ENCODE measurements around the gene GMPS.
"Not testable (repeated sequence)": the region's sequence is repeated elsewhere in the genome, so short reads cannot be mapped to it uniquely, and the experiment has no call there.

The GMPS gene

GRCh38 chr3:155872904-155873646 lies 2.6 kb downstream of the GMPS start:
- Histone ChIP-seq H3K36me3 (ENCODE audit: control insufficient read depth, insufficient read depth, low read length) (no peaks in the 10 kb centered on the region), H3K4me3 (ENCODE audit: low read length) (no peak overlapping the region), H3K9me3 (ENCODE audit: control insufficient read depth, insufficient read depth, low read length) (no peaks in the 10 kb centered on the region), H3K27ac (ENCODE audit: low read length) (no peak overlapping the region), H3K27me3 (ENCODE audit: control insufficient read depth, insufficient read depth, low read length) (no peaks in the 10 kb centered on the region), H3K4me1 (ENCODE audit: control insufficient read depth, insufficient read depth, low read length) (peaks cover 1% of the 10 kb centered on the region; the same call in 1 of the 2 replicates)
- no peak for DNase-seq (ENCODE audit: low read depth, low spot score)
- WGBS (ENCODE audit: insufficient coverage, insufficient read length): no CpG with 5 or more reads among the region's 8 CpGs

- no peaks in the 10 kb centered on the region for H3K4me1 ChIP-seq (ENCODE audit: control insufficient read depth, insufficient read depth, low read length)
- H3K36me3 ChIP-seq (ENCODE audit: control insufficient read depth, insufficient read depth, low read length): no peaks in the 10 kb centered on the region
- H3K27me3 ChIP-seq (ENCODE audit: control insufficient read depth, insufficient read depth, low read length): no peaks in the 10 kb centered on the region
- H3K27ac ChIP-seq (ENCODE audit: low read length): no peak overlapping the region
- H3K4me3 ChIP-seq (ENCODE audit: low read length): no peak overlapping the region
- no peak for DNase-seq (ENCODE audit: low read depth, low spot score)
- no CpG with 5 or more reads among the region's 3 CpGs for WGBS (ENCODE audit: insufficient coverage, insufficient read length)
- no peaks in the 10 kb centered on the region for H3K9me3 ChIP-seq (ENCODE audit: control insufficient read depth, insufficient read depth, low read length)
These were observed 5.6 kb downstream of the GMPS start for GRCh38 chr3:155876037-155876436.

GRCh38 chr3:155876503-155876902 lies 6.1 kb downstream of the GMPS start:
- H3K36me3 ChIP-seq (ENCODE audit: control insufficient read depth, insufficient read depth, low read length): no peaks in the 10 kb centered on the region
- no peak overlapping the region for H3K4me3 ChIP-seq (ENCODE audit: low read length)
- WGBS (ENCODE audit: insufficient coverage, insufficient read length): no CpG with 5 or more reads among the region's 2 CpGs
- no peak overlapping the region for H3K27ac ChIP-seq (ENCODE audit: low read length)
- H3K9me3 ChIP-seq (ENCODE audit: control insufficient read depth, insufficient read depth, low read length): no peaks in the 10 kb centered on the region
- no peaks in the 10 kb centered on the region for H3K27me3 ChIP-seq (ENCODE audit: control insufficient read depth, insufficient read depth, low read length)
- no peaks in the 10 kb centered on the region for H3K4me1 ChIP-seq (ENCODE audit: control insufficient read depth, insufficient read depth, low read length)
- no peak for DNase-seq (ENCODE audit: low read depth, low spot score)

DNA sequence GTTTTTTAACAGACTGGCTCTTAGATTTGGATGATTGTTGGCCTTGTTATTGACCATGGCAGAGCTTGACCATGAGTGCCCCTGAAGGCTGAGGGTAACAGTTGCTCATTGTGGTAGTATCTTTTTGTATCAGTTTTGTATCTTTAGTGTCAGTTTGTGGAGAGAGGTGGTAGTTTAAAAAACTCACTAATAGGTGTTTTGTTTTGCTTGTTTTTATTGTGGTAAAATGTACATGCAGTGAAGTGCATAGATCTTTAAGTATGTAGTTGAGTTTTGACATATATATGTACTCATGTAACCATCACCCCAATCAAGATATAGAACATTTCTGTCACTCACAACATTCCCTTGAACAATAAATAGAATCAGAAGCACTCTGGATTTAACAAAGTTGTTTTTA lies 9.8 kb downstream of the GMPS start:
- no peaks in the 10 kb centered on the region for H3K9me3 ChIP-seq (ENCODE audit: control insufficient read depth, insufficient read depth, low read length)
- H3K36me3 ChIP-seq (ENCODE audit: control insufficient read depth, insufficient read depth, low read length): no peaks in the 10 kb centered on the region
- no peaks in the 10 kb centered on the region for H3K27me3 ChIP-seq (ENCODE audit: control insufficient read depth, insufficient read depth, low read length)
- no peak overlapping the region for H3K4me3 ChIP-seq (ENCODE audit: low read length)
- DNase-seq (ENCODE audit: low read depth, low spot score): no peak
- H3K4me1 ChIP-seq (ENCODE audit: control insufficient read depth, insufficient read depth, low read length): no peaks in the 10 kb centered on the region
- H3K27ac ChIP-seq (ENCODE audit: low read length): no peak overlapping the region

DNA sequence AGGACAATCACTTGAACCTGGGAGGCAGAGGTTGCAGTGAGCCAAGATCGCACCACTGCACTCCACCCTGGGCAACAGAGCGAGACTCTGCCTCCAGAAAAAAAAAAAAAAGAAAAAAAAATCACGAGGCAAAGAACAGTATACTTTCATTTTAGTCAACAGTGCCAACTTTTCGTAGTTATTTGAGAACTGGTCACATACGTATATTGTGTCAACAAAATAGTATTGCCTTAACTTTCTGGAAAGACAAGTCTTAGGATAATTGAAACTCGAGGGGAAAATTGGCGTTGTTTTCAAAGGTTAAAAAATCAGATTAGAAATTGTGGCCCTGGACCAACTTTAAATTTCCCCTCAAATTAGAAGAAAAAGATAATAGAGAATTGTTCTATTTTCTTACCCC lies 13.8 kb downstream of the GMPS start:
- no CpG with 5 or more reads among the region's 7 CpGs for WGBS (ENCODE audit: insufficient coverage, insufficient read length)

GRCh38 chr3:155885292-155885691 lies 14.8 kb downstream of the GMPS start:
- no peaks in the 10 kb centered on the region for H3K4me1 ChIP-seq (ENCODE audit: control insufficient read depth, insufficient read depth, low read length)
- no peaks in the 10 kb centered on the region for H3K36me3 ChIP-seq (ENCODE audit: control insufficient read depth, insufficient read depth, low read length)
- H3K9me3 ChIP-seq (ENCODE audit: control insufficient read depth, insufficient read depth, low read length): no peaks in the 10 kb centered on the region
- H3K4me3 ChIP-seq (ENCODE audit: low read length): no peak overlapping the region
- H3K27ac ChIP-seq (ENCODE audit: low read length): no peak overlapping the region
- DNase-seq (ENCODE audit: low read depth, low spot score): no peak
- H3K27me3 ChIP-seq (ENCODE audit: control insufficient read depth, insufficient read depth, low read length): no peaks in the 10 kb centered on the region

More for the DNA sequence above, 13.8 kb downstream of the GMPS start:
- no peaks in the 10 kb centered on the region for H3K36me3 ChIP-seq (ENCODE audit: control insufficient read depth, insufficient read depth, low read length)
- H3K27ac ChIP-seq (ENCODE audit: low read length): no peak overlapping the region
- no peak for DNase-seq (ENCODE audit: low read depth, low spot score)
- no peaks in the 10 kb centered on the region for H3K4me1 ChIP-seq (ENCODE audit: control insufficient read depth, insufficient read depth, low read length)
- no peaks in the 10 kb centered on the region for H3K27me3 ChIP-seq (ENCODE audit: control insufficient read depth, insufficient read depth, low read length)
- H3K4me3 ChIP-seq (ENCODE audit: low read length): no peak overlapping the region
- no peaks in the 10 kb centered on the region for H3K9me3 ChIP-seq (ENCODE audit: control insufficient read depth, insufficient read depth, low read length)

- not testable (repeated sequence) for H3K4me1 ChIP-seq (ENCODE audit: control insufficient read depth, insufficient read depth, low read length); H3K27ac ChIP-seq (ENCODE audit: low read length); H3K36me3 ChIP-seq (ENCODE audit: control insufficient read depth, insufficient read depth, low read length); H3K27me3 ChIP-seq (ENCODE audit: control insufficient read depth, insufficient read depth, low read length); DNase-seq (ENCODE audit: low read depth, low spot score); H3K4me3 ChIP-seq (ENCODE audit: low read length); H3K9me3 ChIP-seq (ENCODE audit: control insufficient read depth, insufficient read depth, low read length)
- no CpG with 5 or more reads among the region's 8 CpGs for WGBS (ENCODE audit: insufficient coverage, insufficient read length)
These were observed 15.9 kb downstream of the GMPS start for GRCh38 chr3:155886348-155886747.

DNA sequence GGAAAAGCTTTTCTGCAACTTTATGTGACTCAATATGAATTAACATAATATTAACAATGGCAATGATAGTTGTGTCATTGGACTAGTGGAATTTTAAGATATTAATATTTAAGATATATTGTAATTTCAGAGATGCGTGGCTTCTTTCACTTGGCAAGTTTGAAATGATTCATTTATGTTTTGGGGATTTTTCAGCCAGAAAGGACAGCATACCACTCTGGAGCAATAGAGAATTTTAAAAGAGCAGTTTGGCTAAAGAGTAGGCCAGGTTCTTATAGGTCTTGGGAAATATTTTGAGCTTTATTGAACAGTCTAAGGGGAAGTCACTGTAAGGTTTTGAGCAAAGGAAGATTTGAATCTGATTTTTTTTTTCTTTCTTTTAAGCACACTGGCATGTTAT lies 16.5 kb downstream of the GMPS start:
- WGBS (ENCODE audit: insufficient coverage, insufficient read length): 100% methylated on average over 1 of the region's 1 CpG
- Histone ChIP-seq H3K9me3 (ENCODE audit: control insufficient read depth, insufficient read depth, low read length) (no peaks in the 10 kb centered on the region), H3K27me3 (ENCODE audit: control insufficient read depth, insufficient read depth, low read length) (no peaks in the 10 kb centered on the region), H3K4me1 (ENCODE audit: control insufficient read depth, insufficient read depth, low read length) (no peaks in the 10 kb centered on the region), H3K4me3 (ENCODE audit: low read length) (no peak overlapping the region), H3K36me3 (ENCODE audit: control insufficient read depth, insufficient read depth, low read length) (no peaks in the 10 kb centered on the region), H3K27ac (ENCODE audit: low read length) (no peak overlapping the region)
- DNase-seq (ENCODE audit: low read depth, low spot score): no peak

GRCh38 chr3:155889212-155889611 lies 18.8 kb downstream of the GMPS start:
- no peak overlapping the region for H3K27ac ChIP-seq (ENCODE audit: low read length)
- no peaks in the 10 kb centered on the region for H3K4me1 ChIP-seq (ENCODE audit: control insufficient read depth, insufficient read depth, low read length)
- H3K9me3 ChIP-seq (ENCODE audit: control insufficient read depth, insufficient read depth, low read length): no peaks in the 10 kb centered on the region
- no peak for DNase-seq (ENCODE audit: low read depth, low spot score)
- no peaks in the 10 kb centered on the region for H3K27me3 ChIP-seq (ENCODE audit: control insufficient read depth, insufficient read depth, low read length)
- no peak overlapping the region for H3K4me3 ChIP-seq (ENCODE audit: low read length)
- no peaks in the 10 kb centered on the region for H3K36me3 ChIP-seq (ENCODE audit: control insufficient read depth, insufficient read depth, low read length)
- no CpG with 5 or more reads among the region's 5 CpGs for WGBS (ENCODE audit: insufficient coverage, insufficient read length)

DNA sequence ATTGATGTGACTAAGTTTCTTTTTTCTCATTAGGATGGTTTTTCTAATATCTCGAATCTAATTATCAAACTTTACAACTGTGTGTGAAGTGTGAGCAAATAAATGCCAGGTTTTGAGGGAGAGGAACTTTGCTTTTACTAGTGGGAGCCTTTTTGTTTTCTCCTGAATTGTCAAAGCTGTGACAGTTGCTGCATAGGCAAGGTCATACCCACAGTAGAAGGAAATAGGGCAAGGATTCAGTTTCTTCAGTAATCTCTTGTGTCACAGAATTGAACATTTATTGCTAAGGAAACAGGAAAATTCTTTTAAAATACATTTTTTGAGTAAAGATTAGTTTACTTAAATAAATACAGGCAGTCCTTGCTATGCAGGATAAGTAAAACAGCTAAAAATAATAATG lies 19.5 kb downstream of the GMPS start:
- no peak overlapping the region for H3K4me3 ChIP-seq (ENCODE audit: low read length)
- WGBS (ENCODE audit: insufficient coverage, insufficient read length): no CpG with 5 or more reads among the region's 1 CpG

DNA sequence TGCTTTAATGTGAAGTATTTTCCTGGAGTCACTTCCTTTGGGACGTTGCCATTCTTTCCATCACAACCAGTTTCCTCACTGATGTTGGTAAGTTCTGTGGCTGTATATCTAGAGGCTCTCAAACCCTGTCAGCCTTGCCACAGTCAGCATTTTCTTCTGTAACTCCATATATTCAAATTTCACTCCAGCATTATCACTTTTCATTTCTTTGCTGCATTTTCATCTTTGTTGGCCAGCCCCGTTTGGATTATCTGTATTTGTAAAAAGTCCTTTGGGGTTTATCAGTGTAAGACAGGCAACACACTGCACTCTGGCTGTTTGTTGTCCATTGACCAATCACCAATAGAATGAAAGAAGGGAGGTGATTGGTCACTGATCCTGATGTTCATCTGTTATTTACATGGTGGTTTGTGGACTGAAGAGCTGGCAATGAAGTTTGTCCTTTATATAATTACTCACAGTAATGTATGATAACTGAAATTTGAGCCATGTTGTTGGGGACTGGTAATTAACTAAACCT lies 20.3 kb downstream of the GMPS start:
- H3K36me3 ChIP-seq (ENCODE audit: control insufficient read depth, insufficient read depth, low read length): no peaks in the 10 kb centered on the region
- H3K27ac ChIP-seq (ENCODE audit: low read length): no peak overlapping the region
- no CpG with 5 or more reads among the region's 2 CpGs for WGBS (ENCODE audit: insufficient coverage, insufficient read length)
- no peaks in the 10 kb centered on the region for H3K27me3 ChIP-seq (ENCODE audit: control insufficient read depth, insufficient read depth, low read length)
- no peaks in the 10 kb centered on the region for H3K9me3 ChIP-seq (ENCODE audit: control insufficient read depth, insufficient read depth, low read length)
- H3K4me1 ChIP-seq (ENCODE audit: control insufficient read depth, insufficient read depth, low read length): no peaks in the 10 kb centered on the region
- no peak overlapping the region for H3K4me3 ChIP-seq (ENCODE audit: low read length)
- DNase-seq (ENCODE audit: low read depth, low spot score): no peak

More for the DNA sequence above, 19.5 kb downstream of the GMPS start:
- no peak overlapping the region for H3K27ac ChIP-seq (ENCODE audit: low read length)
- DNase-seq (ENCODE audit: low read depth, low spot score): no peak
- no peaks in the 10 kb centered on the region for H3K27me3 ChIP-seq (ENCODE audit: control insufficient read depth, insufficient read depth, low read length)
- no peaks in the 10 kb centered on the region for H3K4me1 ChIP-seq (ENCODE audit: control insufficient read depth, insufficient read depth, low read length)
- H3K9me3 ChIP-seq (ENCODE audit: control insufficient read depth, insufficient read depth, low read length): no peaks in the 10 kb centered on the region
- H3K36me3 ChIP-seq (ENCODE audit: control insufficient read depth, insufficient read depth, low read length): no peaks in the 10 kb centered on the region
